K562 (cell line): ENCODE data around the gene PLEKHB1. TPM values are rescaled to one million over a fixed set of nuclear protein-coding genes. Genes with fewer than 3 reads are reported as not detected.

ENCODE experiments used
- CBFA2T3 ChIP-seq: fragments of 450-650 bp; IDR thresholded peaks from 2 replicates; pipeline ENCODE4 v1.6.1; 2017
- CBX3 ChIP-seq, 2 experiments: IDR thresholded peaks; 1 replicate in 1 of 2; 2 replicates in 1 of 2; pipeline ENCODE4 v1.6.1; 2012; ENCODE audit warnings: inconsistent platforms in 2 of 2, low read length in 2 of 2, borderline replicate concordance in 1 of 2, control low read depth in 1 of 2
- ERF ChIP-seq: fragments of 450-650 bp; formaldehyde crosslinking; IDR thresholded peaks from 2 replicates; pipeline ENCODE4 v1.4.0; 2020; ENCODE audit warnings: mild to moderate bottlenecking, mixed read lengths
- HDAC1 ChIP-seq, 2 experiments: fragments of 450-650 bp; IDR thresholded peaks; 2 replicates each; pipeline ENCODE4 v1.6.1; 2016 to 2017; ENCODE audit warnings: inconsistent platforms in 1 of 2, mild to moderate bottlenecking in 1 of 2, moderate library complexity in 1 of 2
- PTRF ChIP-seq: fragments of 450-650 bp; IDR thresholded peaks from 2 replicates; pipeline ENCODE4 v1.6.1; 2016; ENCODE audit warnings: mild to moderate bottlenecking, missing genetic modification characterization, missing compliant biosample characterization
- ZNF584 ChIP-seq: fragments of 200-800 bp; sonication (Bioruptor generic); IDR thresholded peaks from 2 replicates; pipeline ENCODE4 v1.6.1; 2016; ENCODE audit warnings: low read depth, mild to moderate bottlenecking, missing genetic modification characterization, missing compliant biosample characterization
- ZNF668 ChIP-seq: fragments of 250-450 bp; sonication (Bioruptor Pico); IDR thresholded peaks from 2 replicates; pipeline ENCODE4 v1.8.0; 2022; ENCODE audit warnings: mild to moderate bottlenecking, inconsistent platforms
- polyA plus RNA-seq, 8 experiments: library from polyadenylated mRNA; depleted of rRNA in 4 of 8; stranded (reverse) in 5 of 8; unstranded in 3 of 8; fragments of >200 nt; fragmentation: Nextera tagmentation in 2 of 8; fragmentation: Illumina TruSeq in 1 of 8; extraction: Ambion mirVana in 2 of 8; extraction: Trizol in 1 of 8; gene quantifications; 2 replicates each; pipeline versions ENCODE4 v1.2.1 to v1.2.3, GENCODE V29; 2011 to 2014; ENCODE audit warnings: inconsistent platforms in 1 of 8, missing spikeins in 1 of 8
- total RNA-seq, 7 experiments: library from RNA; depleted of rRNA in 6 of 7; stranded (reverse); fragments of >200 nt in 6 of 7; fragmentation: Illumina TruSeq in 2 of 7; extraction: Trizol in 2 of 7; gene quantifications; 2 replicates each; pipeline versions ENCODE4 v1.2.1 to v1.2.3, GENCODE V29; 2011 to 2021; ENCODE audit warnings: low replicate concordance in 1 of 7
- TF ChIP-seq, protein P1 (sequence below): fragments of 200-600 bp; sonication (generic); IDR thresholded peaks from one replicate; pipeline ENCODE4 v1.6.1; 2012; ENCODE audit warnings: mild to moderate bottlenecking, low read depth, low read length, inconsistent platforms
- TF ChIP-seq, protein P2 (sequence below), 2 experiments: fragments of 450-650 bp in 1 of 2; IDR thresholded peaks; 2 replicates each; pipeline ENCODE4 v1.6.1; 2011 to 2017; ENCODE audit warnings: low read depth in 2 of 2, antibody characterized with exemption in 1 of 2, borderline replicate concordance in 1 of 2, low read length in 1 of 2, mild to moderate bottlenecking in 1 of 2, mixed read lengths in 1 of 2; ENCODE audit not compliant: control insufficient read depth in 1 of 2
- TF ChIP-seq, protein P3 (sequence below), 2 experiments: fragments of 450-650 bp; IDR thresholded peaks; 2 replicates each; pipeline ENCODE4 v1.6.1; 2016

Gene PLEKHB1
- total and polyA plus RNA-seq, 9 of the 15 experiments (the other 6 are each of a cell fraction or from before 2014, with no cell fraction given): 0.07 to 0.62 (median 0.17) TPM; not detected in 2

DNA sequence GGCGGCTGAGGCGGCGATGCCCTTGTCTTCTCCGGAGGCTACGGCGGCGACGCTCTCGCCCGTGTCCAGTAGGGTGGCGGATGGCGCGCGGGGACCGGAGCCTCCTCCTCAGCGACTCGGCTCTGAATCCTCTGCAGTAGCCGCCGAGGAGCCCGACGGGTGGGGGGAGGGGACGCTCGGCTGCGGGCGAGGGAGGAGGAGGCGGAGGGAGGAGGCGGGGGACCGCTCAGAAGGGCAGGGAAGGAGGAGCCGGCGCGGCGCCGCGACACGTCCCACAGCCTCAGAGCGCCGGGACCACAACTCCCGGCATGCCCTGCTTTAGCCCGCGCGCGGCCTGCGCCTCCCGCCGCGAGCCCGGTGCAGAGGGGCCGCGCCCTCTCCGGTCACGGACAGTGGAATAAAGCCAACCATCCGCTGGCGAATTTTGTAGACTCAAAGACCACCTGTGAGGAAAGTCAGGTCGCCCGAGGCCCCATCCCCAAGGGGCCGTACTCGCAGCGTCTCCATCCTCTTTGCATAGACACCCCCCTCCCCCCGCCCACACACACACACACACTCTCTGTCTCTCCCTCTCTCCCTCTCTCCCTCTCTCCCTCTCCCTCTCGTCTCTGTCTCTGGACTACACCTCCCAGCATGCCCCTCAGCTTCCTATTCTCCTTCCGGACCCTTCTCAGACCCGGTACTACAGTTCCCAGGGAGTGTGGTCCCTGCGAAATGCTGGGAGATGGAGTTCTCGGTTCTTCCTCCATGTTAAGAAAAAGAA lies 48.2 kb upstream of the PLEKHB1 start, which contains the start of gene FAM168A (continued):
- TF ChIP-seq, protein P1, sequence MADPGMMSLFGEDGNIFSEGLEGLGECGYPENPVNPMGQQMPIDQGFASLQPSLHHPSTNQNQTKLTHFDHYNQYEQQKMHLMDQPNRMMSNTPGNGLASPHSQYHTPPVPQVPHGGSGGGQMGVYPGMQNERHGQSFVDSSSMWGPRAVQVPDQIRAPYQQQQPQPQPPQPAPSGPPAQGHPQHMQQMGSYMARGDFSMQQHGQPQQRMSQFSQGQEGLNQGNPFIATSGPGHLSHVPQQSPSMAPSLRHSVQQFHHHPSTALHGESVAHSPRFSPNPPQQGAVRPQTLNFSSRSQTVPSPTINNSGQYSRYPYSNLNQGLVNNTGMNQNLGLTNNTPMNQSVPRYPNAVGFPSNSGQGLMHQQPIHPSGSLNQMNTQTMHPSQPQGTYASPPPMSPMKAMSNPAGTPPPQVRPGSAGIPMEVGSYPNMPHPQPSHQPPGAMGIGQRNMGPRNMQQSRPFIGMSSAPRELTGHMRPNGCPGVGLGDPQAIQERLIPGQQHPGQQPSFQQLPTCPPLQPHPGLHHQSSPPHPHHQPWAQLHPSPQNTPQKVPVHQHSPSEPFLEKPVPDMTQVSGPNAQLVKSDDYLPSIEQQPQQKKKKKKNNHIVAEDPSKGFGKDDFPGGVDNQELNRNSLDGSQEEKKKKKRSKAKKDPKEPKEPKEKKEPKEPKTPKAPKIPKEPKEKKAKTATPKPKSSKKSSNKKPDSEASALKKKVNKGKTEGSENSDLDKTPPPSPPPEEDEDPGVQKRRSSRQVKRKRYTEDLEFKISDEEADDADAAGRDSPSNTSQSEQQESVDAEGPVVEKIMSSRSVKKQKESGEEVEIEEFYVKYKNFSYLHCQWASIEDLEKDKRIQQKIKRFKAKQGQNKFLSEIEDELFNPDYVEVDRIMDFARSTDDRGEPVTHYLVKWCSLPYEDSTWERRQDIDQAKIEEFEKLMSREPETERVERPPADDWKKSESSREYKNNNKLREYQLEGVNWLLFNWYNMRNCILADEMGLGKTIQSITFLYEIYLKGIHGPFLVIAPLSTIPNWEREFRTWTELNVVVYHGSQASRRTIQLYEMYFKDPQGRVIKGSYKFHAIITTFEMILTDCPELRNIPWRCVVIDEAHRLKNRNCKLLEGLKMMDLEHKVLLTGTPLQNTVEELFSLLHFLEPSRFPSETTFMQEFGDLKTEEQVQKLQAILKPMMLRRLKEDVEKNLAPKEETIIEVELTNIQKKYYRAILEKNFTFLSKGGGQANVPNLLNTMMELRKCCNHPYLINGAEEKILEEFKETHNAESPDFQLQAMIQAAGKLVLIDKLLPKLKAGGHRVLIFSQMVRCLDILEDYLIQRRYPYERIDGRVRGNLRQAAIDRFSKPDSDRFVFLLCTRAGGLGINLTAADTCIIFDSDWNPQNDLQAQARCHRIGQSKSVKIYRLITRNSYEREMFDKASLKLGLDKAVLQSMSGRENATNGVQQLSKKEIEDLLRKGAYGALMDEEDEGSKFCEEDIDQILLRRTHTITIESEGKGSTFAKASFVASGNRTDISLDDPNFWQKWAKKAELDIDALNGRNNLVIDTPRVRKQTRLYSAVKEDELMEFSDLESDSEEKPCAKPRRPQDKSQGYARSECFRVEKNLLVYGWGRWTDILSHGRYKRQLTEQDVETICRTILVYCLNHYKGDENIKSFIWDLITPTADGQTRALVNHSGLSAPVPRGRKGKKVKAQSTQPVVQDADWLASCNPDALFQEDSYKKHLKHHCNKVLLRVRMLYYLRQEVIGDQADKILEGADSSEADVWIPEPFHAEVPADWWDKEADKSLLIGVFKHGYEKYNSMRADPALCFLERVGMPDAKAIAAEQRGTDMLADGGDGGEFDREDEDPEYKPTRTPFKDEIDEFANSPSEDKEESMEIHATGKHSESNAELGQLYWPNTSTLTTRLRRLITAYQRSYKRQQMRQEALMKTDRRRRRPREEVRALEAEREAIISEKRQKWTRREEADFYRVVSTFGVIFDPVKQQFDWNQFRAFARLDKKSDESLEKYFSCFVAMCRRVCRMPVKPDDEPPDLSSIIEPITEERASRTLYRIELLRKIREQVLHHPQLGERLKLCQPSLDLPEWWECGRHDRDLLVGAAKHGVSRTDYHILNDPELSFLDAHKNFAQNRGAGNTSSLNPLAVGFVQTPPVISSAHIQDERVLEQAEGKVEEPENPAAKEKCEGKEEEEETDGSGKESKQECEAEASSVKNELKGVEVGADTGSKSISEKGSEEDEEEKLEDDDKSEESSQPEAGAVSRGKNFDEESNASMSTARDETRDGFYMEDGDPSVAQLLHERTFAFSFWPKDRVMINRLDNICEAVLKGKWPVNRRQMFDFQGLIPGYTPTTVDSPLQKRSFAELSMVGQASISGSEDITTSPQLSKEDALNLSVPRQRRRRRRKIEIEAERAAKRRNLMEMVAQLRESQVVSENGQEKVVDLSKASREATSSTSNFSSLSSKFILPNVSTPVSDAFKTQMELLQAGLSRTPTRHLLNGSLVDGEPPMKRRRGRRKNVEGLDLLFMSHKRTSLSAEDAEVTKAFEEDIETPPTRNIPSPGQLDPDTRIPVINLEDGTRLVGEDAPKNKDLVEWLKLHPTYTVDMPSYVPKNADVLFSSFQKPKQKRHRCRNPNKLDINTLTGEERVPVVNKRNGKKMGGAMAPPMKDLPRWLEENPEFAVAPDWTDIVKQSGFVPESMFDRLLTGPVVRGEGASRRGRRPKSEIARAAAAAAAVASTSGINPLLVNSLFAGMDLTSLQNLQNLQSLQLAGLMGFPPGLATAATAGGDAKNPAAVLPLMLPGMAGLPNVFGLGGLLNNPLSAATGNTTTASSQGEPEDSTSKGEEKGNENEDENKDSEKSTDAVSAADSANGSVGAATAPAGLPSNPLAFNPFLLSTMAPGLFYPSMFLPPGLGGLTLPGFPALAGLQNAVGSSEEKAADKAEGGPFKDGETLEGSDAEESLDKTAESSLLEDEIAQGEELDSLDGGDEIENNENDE: no peak
- TF ChIP-seq CBX3 (IDR thresholded peaks at IDR 0.05; ENCODE audit: borderline replicate concordance in 1 of 2, low read length in 2 of 2) (peak in 1 of 2 experiments; percentile 31; a peak in 1 of 3 replicates), ZNF584 (CRISPR knock-in tag) (peak; percentile 70; the same call in 1 of the 2 replicates), ERF (CRISPR knock-in tag) (no peak), ZNF668 (CRISPR knock-in tag) (no peak), HDAC1 (IDR thresholded peaks at IDR 0.05) (peak in 1 of 2 experiments; percentile 55; a peak in 1 of 4 replicates), CBFA2T3 (no peak), PTRF (tag) (no peak)
- TF ChIP-seq, protein P2, sequence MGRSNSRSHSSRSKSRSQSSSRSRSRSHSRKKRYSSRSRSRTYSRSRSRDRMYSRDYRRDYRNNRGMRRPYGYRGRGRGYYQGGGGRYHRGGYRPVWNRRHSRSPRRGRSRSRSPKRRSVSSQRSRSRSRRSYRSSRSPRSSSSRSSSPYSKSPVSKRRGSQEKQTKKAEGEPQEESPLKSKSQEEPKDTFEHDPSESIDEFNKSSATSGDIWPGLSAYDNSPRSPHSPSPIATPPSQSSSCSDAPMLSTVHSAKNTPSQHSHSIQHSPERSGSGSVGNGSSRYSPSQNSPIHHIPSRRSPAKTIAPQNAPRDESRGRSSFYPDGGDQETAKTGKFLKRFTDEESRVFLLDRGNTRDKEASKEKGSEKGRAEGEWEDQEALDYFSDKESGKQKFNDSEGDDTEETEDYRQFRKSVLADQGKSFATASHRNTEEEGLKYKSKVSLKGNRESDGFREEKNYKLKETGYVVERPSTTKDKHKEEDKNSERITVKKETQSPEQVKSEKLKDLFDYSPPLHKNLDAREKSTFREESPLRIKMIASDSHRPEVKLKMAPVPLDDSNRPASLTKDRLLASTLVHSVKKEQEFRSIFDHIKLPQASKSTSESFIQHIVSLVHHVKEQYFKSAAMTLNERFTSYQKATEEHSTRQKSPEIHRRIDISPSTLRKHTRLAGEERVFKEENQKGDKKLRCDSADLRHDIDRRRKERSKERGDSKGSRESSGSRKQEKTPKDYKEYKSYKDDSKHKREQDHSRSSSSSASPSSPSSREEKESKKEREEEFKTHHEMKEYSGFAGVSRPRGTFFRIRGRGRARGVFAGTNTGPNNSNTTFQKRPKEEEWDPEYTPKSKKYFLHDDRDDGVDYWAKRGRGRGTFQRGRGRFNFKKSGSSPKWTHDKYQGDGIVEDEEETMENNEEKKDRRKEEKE (IDR thresholded peaks at IDR 0.05; ENCODE audit: borderline replicate concordance in 1 of 2, control insufficient read depth in 1 of 2, low read depth in 2 of 2, low read length in 1 of 2): 0 out of 4 replicates have a peak, but pooled peaks of 1 of the 2 experiments have one; percentile 61
- TF ChIP-seq, protein P3, sequence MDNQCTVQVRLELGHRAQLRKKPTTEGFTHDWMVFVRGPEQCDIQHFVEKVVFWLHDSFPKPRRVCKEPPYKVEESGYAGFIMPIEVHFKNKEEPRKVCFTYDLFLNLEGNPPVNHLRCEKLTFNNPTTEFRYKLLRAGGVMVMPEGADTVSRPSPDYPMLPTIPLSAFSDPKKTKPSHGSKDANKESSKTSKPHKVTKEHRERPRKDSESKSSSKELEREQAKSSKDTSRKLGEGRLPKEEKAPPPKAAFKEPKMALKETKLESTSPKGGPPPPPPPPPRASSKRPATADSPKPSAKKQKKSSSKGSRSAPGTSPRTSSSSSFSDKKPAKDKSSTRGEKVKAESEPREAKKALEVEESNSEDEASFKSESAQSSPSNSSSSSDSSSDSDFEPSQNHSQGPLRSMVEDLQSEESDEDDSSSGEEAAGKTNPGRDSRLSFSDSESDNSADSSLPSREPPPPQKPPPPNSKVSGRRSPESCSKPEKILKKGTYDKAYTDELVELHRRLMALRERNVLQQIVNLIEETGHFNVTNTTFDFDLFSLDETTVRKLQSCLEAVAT (IDR thresholded peaks at IDR 0.05): no peak
